ENCODE measurements around the gene ETV3L. TPM values are rescaled to one million over a fixed set of nuclear protein-coding genes. Genes with fewer than 3 reads are reported as not detected.
"Not testable (repeated sequence)": the region's sequence is repeated elsewhere in the genome, so short reads cannot be mapped to it uniquely, and the experiment has no call there.

ETV3L gene
- total RNA-seq, 1 donor from 2014 or later: not detected

- DNase-seq (ENCODE audit: low read depth): no peak
Measured at GRCh38 chr1:157105298-157105987, 5.8 kb upstream of the ETV3L start.

GRCh38 chr1:157104598-157105293 lies 5.1 kb upstream of the ETV3L start:
- DNase-seq (ENCODE audit: low read depth): peak; percentile 57

GRCh38 chr1:157103268-157103667 lies 3.7 kb upstream of the ETV3L start:
- DNase-seq (ENCODE audit: low read depth): no peak

GRCh38 chr1:157101149-157101548 lies 1.5 kb upstream of the ETV3L start:
- DNase-seq (ENCODE audit: low read depth): no peak

- not testable (repeated sequence) for DNase-seq (ENCODE audit: low read depth)
Measured at GRCh38 chr1:157098987-157099632, 498 bp downstream of the ETV3L start.

GRCh38 chr1:157098519-157098918 lies 1.1 kb downstream of the ETV3L start:
- no peak for DNase-seq (ENCODE audit: low read depth)

- DNase-seq (ENCODE audit: low read depth): no peak
Measured at GRCh38 chr1:157097692-157098091, 1.9 kb downstream of the ETV3L start.

- no peak for DNase-seq (ENCODE audit: low read depth)
Measured at GRCh38 chr1:157096881-157097280, 2.7 kb downstream of the ETV3L start.

GRCh38 chr1:157095551-157095950 lies 4.1 kb downstream of the ETV3L start:
- no peak for DNase-seq (ENCODE audit: low read depth)

GRCh38 chr1:157095091-157095490 lies 4.5 kb downstream of the ETV3L start:
- no peak for DNase-seq (ENCODE audit: low read depth)

GRCh38 chr1:157092831-157093230 lies 6.8 kb downstream of the ETV3L start:
- DNase-seq (ENCODE audit: low read depth): no peak

- DNase-seq (ENCODE audit: low read depth): no peak
Measured at GRCh38 chr1:157091668-157092273, 7.8 kb downstream of the ETV3L start.

- no peak for DNase-seq (ENCODE audit: low read depth)
Measured at GRCh38 chr1:157091186-157091585, 8.4 kb downstream of the ETV3L start.

- DNase-seq (ENCODE audit: low read depth): no peak
Measured at GRCh38 chr1:157090771-157091170, 8.8 kb downstream of the ETV3L start.

- peak; percentile 53 for DNase-seq (ENCODE audit: low read depth)
Measured at GRCh38 chr1:157090196-157090647, 9.4 kb downstream of the ETV3L start.

GRCh38 chr1:157089789-157090188 lies 9.8 kb downstream of the ETV3L start:
- DNase-seq (ENCODE audit: low read depth): no peak

- no peak for DNase-seq (ENCODE audit: low read depth)
Measured at GRCh38 chr1:157088607-157089006, 11.0 kb downstream of the ETV3L start.

GRCh38 chr1:157087030-157087429 lies 12.6 kb downstream of the ETV3L start:
- no peak for DNase-seq (ENCODE audit: low read depth)

GRCh38 chr1:157086299-157086698 lies 13.3 kb downstream of the ETV3L start:
- DNase-seq (ENCODE audit: low read depth): no peak

GRCh38 chr1:157085421-157085820 lies 14.2 kb downstream of the ETV3L start:
- no peak for DNase-seq (ENCODE audit: low read depth)

- DNase-seq (ENCODE audit: low read depth): no peak
Measured at GRCh38 chr1:157084720-157085119, 14.9 kb downstream of the ETV3L start.

- no peak for DNase-seq (ENCODE audit: low read depth)
Measured at GRCh38 chr1:157081707-157082106, 17.9 kb downstream of the ETV3L start.
